ENCODE results near the gene ARMC9. TPM values are rescaled to one million over a fixed set of nuclear protein-coding genes. Genes with fewer than 3 reads are reported as not detected.

Gene ARMC9
- total and polyA plus RNA-seq, 7 donors: 1.4 to 18.4 (median 2.2) TPM

DNA sequence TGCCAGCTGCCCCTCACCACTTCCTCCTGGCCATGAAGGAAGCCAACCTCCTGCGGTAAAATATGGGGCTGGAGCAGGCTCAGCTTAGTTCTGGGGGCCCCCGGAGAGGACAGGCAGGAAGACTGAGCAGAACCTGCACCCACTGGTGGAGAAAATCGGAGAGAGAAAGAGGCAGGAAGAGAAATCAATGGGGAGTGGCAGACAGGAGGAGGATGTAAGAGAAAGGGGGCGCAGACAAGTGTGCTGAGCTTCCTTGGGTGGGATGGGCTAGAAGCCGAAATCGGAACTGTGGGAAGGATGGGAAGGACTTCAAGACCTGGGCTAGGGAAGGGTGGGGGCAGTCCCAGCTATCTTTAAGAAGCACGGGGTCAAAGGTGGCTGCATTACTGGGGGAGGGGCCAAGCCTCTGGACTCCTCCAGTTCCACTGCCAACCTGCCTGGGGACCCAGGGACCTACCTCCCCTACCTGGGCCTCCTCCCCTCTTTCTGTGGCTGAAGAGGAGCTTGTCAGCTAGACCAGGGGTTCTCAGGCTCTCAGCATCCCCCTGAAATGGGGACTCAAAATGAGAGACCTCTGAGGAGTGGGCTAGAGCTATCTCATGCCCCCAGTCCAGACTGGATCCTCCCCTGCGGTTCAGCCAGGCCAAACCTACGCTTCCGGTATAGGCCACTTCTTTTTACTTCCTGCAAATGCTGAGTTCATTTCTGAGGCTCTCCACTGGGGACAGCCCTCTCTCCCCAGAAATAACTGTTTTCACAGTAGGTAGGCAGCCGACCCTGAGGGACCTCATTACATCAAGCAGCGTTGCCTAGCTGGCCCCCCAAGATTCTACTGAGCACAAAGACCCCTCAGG, 163.5 kb downstream of the ARMC9 start:
- no peaks in the 10 kb centered on the region for H3K4me1 ChIP-seq
- 84 to 90% (median 86%) methylated on average over 12 of the region's 12 CpGs for WGBS, 3 donors
- intact Hi-C loops (cut with DNase I): no loop called here
- no peak overlapping the region for H3K27ac ChIP-seq
- no peaks in the 10 kb centered on the region for H3K9me3 ChIP-seq
- no peak for DNase-seq
- no peaks in the 10 kb centered on the region for H3K36me3 ChIP-seq (ENCODE audit: insufficient read depth in 1 of 2, low read depth in 1 of 2)
- TF ChIP-seq, protein P1, sequence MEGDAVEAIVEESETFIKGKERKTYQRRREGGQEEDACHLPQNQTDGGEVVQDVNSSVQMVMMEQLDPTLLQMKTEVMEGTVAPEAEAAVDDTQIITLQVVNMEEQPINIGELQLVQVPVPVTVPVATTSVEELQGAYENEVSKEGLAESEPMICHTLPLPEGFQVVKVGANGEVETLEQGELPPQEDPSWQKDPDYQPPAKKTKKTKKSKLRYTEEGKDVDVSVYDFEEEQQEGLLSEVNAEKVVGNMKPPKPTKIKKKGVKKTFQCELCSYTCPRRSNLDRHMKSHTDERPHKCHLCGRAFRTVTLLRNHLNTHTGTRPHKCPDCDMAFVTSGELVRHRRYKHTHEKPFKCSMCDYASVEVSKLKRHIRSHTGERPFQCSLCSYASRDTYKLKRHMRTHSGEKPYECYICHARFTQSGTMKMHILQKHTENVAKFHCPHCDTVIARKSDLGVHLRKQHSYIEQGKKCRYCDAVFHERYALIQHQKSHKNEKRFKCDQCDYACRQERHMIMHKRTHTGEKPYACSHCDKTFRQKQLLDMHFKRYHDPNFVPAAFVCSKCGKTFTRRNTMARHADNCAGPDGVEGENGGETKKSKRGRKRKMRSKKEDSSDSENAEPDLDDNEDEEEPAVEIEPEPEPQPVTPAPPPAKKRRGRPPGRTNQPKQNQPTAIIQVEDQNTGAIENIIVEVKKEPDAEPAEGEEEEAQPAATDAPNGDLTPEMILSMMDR (IDR thresholded peaks at IDR 0.05): no peak
- no peak for ATAC-seq
- H3K4me3 ChIP-seq: no peak overlapping the region
- H3K27me3 ChIP-seq (ENCODE audit: insufficient read depth in 3 of 3, low read length in 2 of 3): no peaks in the 10 kb centered on the region

DNA sequence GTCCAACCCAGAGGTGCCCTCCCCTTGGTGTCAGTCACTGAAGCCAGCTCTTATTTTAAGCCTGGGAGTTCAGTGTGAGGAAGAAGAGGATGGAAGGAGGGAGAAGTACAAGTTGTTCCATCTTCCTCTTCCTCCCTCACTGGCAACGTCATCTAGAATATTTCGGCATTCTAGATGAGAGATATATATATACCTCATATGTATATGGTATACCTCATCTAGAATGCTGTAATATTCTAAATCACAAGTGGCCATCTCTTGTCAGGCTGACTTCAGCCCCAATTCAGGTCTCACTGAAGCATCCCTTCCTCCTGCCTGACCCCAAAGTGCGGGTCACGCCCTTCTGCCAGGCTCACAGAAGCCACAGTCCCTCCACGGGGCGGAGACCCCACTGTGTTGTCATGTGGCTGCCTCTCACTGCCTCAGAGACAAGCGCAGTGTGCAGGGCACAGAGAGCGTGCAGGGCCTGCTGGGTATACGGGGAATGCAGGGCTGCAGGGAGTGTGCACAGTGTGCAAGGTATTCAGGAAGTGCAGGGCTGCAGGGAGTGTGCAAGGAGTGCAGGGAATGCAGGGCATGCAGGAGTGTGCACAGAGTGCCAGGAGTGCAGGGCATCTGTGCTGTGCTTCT, 164.2 kb downstream of the ARMC9 start:
- WGBS, 3 donors: 86 to 92% (median 89%) methylated on average over 9 of the region's 9 CpGs
- DNase-seq (no peak), ATAC-seq (no peak)
- H3K9me3 ChIP-seq: no peaks in the 10 kb centered on the region
- H3K27me3 ChIP-seq (ENCODE audit: insufficient read depth in 3 of 3, low read length in 2 of 3): no peaks in the 10 kb centered on the region
- no peaks in the 10 kb centered on the region for H3K4me1 ChIP-seq
- TF ChIP-seq, protein P1 (IDR thresholded peaks at IDR 0.05): no peak
- no peak overlapping the region for H3K4me3 ChIP-seq
- H3K36me3 ChIP-seq (ENCODE audit: insufficient read depth in 1 of 2, low read depth in 1 of 2): no peaks in the 10 kb centered on the region
- intact Hi-C loops (cut with DNase I): no loop called here
- no peak overlapping the region for H3K27ac ChIP-seq

DNA sequence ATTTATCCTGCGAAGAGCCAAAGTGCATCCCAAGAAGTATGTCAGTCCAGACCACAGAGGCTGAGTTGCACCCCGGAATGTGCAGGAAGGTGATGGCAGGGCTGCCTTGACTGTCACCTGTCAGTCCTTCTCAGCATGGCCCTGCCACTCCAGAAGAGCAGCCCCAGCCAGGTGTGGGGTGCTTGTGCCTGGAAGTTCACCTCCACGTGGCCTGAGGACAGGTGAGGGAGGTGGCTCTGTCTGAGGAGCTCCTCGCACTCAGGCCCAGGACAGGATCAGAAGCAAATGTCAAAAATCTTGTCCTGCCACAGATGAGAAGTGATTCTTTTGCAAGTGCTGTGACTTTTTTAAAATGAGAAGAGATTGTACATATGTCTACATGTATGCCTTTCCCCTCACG, 165.6 kb downstream of the ARMC9 start:
- 88 to 94% (median 90%) methylated on average over 5 of the region's 5 CpGs for WGBS, 3 donors
- ATAC-seq: no peak
- Histone ChIP-seq H3K4me3 (no peak overlapping the region), H3K27ac (no peak overlapping the region), H3K4me1 (no peaks in the 10 kb centered on the region), H3K27me3 (ENCODE audit: insufficient read depth in 3 of 3, low read length in 2 of 3) (no peaks in the 10 kb centered on the region), H3K9me3 (no peaks in the 10 kb centered on the region), H3K36me3 (ENCODE audit: insufficient read depth in 1 of 2, low read depth in 1 of 2) (no peaks in the 10 kb centered on the region)
- TF ChIP-seq, protein P1 (IDR thresholded peaks at IDR 0.05): no peak
- no peak for DNase-seq
- intact Hi-C loops (cut with DNase I): no loop called here

DNA sequence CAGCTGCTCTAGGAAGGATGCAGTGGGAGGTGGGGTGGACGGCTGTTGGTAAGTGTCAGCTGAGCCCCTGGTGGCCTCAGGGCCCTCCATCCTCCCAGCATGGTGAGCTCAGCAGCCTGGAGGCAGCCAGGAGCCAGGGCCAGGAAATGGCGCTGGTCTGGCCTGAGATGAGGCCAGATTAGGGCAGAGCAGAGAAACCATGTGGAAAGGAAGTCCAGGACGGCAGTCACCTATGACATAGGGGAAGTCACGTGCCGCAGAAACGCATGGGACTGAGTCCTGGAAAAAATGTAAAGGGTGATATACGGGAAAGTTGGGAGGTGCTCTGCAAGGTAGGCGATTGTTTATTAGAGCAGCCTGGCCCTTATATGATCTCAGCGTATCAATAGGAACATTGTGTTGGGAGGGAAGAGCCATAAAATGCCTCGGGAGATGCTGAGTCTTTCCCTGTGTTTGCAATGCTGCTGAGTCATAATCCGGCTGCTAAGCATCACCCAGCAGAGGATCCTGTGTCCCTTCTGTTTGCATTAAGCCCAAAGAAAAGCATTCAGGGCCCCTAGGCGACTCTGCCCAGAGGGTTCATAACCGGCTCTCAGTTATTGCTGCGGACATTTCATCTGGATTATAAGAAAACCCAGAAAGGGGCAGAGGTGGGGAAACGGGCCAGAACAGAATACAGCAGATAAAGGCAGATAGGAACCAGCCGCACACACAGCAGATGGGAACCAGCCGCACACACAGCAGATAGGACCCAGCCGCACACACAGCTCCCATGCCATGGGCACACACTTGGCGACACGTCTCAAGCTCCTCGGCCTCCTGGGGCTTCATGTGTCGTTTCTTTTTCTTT, 166.8 kb downstream of the ARMC9 start:
- H3K36me3 ChIP-seq (ENCODE audit: insufficient read depth in 1 of 2, low read depth in 1 of 2): no peaks in the 10 kb centered on the region
- TF ChIP-seq, protein P1 (IDR thresholded peaks at IDR 0.05): no peak
- H3K4me3 ChIP-seq: no peak overlapping the region
- H3K27me3 ChIP-seq (ENCODE audit: insufficient read depth in 3 of 3, low read length in 2 of 3): no peaks in the 10 kb centered on the region
- no peaks in the 10 kb centered on the region for H3K4me1 ChIP-seq
- no peak for ATAC-seq
- intact Hi-C loops (cut with DNase I): no loop called here
- H3K27ac ChIP-seq: no peak overlapping the region
- DNase-seq: no peak
- H3K9me3 ChIP-seq: no peaks in the 10 kb centered on the region
- WGBS, 3 donors: 66 to 69% (median 69%) methylated on average over 22 of the region's 22 CpGs

Measured in psoas muscle (tissue), 8 donors.